Measurements from ENCODE around the gene PTGR3.

The PTGR3 gene

GRCh38 chr18:75215663-75216062, 6.7 kb upstream of the PTGR3 start:
- DNase-seq (ENCODE audit: low read depth) = peak; percentile 41

GRCh38 chr18:75214766-75215510, 6.0 kb upstream of the PTGR3 start:
- no peak for DNase-seq (ENCODE audit: low read depth)

GRCh38 chr18:75214332-75214690, 5.4 kb upstream of the PTGR3 start:
- peak; percentile 43 for DNase-seq (ENCODE audit: low read depth)

- peak; percentile 46 for DNase-seq (ENCODE audit: low read depth)
Measured at GRCh38 chr18:75213611-75214331, 4.8 kb upstream of the PTGR3 start.

- DNase-seq (ENCODE audit: low read depth) = no peak
Measured at GRCh38 chr18:75212751-75213090, 3.8 kb upstream of the PTGR3 start.

GRCh38 chr18:75211953-75212750, 3.2 kb upstream of the PTGR3 start:
- peak; percentile 51 for DNase-seq (ENCODE audit: low read depth)

GRCh38 chr18:75211626-75211952, 2.6 kb upstream of the PTGR3 start:
- peak; percentile 22 for DNase-seq (ENCODE audit: low read depth)

GRCh38 chr18:75211002-75211621, 2.2 kb upstream of the PTGR3 start:
- DNase-seq (ENCODE audit: low read depth) = peak; percentile 40

GRCh38 chr18:75210274-75211001, 1.5 kb upstream of the PTGR3 start, which contains the start of gene TSHZ1:
TSHZ1 (plus strand) TSS chr18:75210797; CDS start chr18:75211877, 1,080 bp downstream.
- peak; percentile 91 for DNase-seq (ENCODE audit: low read depth)

- DNase-seq (ENCODE audit: low read depth) = peak; percentile 62
Measured at GRCh38 chr18:75209951-75210258, 966 bp upstream of the PTGR3 start.

GRCh38 chr18:75208836-75209128, 157 bp downstream of the PTGR3 start:
- DNase-seq (ENCODE audit: low read depth) = no peak

- peak; percentile 67 for DNase-seq (ENCODE audit: low read depth)
Measured at GRCh38 chr18:75208155-75208835, 644 bp downstream of the PTGR3 start.

GRCh38 chr18:75207310-75208154, 1.4 kb downstream of the PTGR3 start:
- DNase-seq (ENCODE audit: low read depth) = peak; percentile 65

- DNase-seq (ENCODE audit: low read depth) = no peak
Measured at GRCh38 chr18:75206452-75207309, 2.3 kb downstream of the PTGR3 start.

GRCh38 chr18:75205514-75206132, 3.3 kb downstream of the PTGR3 start:
- peak; percentile 44 for DNase-seq (ENCODE audit: low read depth)

- DNase-seq (ENCODE audit: low read depth) = peak; percentile 48
Measured at GRCh38 chr18:75204732-75205513, 4.0 kb downstream of the PTGR3 start.

- DNase-seq (ENCODE audit: low read depth) = peak; percentile 56
Measured at GRCh38 chr18:75204269-75204731, 4.6 kb downstream of the PTGR3 start.
